SK-N-MC (cell line): ENCODE results near the gene TLX3.

Experiments used
- EZH2 ChIP-seq: fragments of 200-600 bp; sonication (generic); IDR thresholded peaks from one replicate; pipeline ENCODE4 v1.6.1; 2017; ENCODE audit warnings: antibody characterized with exemption
- POLR2AphosphoS5 ChIP-seq: IDR thresholded peaks from 2 replicates; pipeline ENCODE4 v1.6.1; 2012; ENCODE audit warnings: mild to moderate bottlenecking, low read depth, low read length, borderline replicate concordance

DNA sequence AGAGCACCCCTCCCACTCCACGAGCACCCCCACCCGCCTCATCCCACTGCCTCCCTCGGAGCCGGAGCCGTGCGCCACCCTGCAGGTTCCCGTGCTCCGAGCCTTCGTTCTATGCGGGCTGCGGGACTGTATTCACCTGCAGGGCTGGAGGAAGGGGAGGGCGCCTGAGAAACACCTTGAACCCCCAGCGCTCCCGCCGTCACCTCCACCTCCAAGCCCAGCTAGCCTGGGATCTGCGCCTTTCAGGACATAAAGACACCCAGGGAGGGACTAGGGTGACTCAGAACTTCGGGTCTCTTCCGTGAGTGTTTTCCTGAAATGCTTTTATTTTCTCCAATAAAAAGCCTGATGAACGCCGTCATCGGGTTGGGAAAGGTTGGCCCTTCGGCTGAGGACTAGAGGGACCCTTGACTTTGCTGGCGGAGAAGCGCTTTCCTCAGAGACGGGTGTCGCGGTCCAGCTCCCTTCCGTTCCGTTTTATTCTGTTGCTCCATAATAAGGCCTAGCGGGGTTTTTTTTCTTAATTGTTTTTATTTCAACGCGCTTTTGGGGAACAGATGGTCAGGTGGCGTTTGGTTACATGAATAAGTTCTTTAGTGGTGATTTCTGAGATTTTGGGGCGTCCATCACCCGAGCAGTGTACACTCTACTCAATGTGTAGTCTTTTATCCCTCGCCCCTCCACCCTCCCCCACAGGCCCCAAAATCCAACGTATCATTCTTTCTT is 4.6 kb downstream of the TLX3 start:
- TF ChIP-seq POLR2AphosphoS5 = no peak
- no peak for TF ChIP-seq EZH2
